Peyer's patch (tissue), 4 donors: ENCODE measurements around the gene CEP85.

Source experiments
- POLR2A ChIP-seq, 2 donors: fragments of 450-650 bp; IDR thresholded peaks; one replicate each; pipeline ENCODE4 v1.5.1; 2017; ENCODE audit warnings: antibody characterized with exemption in 2 of 2, mild to moderate bottlenecking in 2 of 2, moderate library complexity in 2 of 2
- TF ChIP-seq, protein P1 (sequence below), 6 experiments: fragments of 450-650 bp in 4 of 6; fragments of 200-600 bp in 2 of 6; sonication (generic) in 1 of 6; IDR thresholded peaks; one replicate each; pipeline ENCODE4 v1.5.1; 2017 to 2019; ENCODE audit warnings: antibody characterized with exemption in 6 of 6, mild to moderate bottlenecking in 3 of 6, moderate library complexity in 1 of 6

DNA sequence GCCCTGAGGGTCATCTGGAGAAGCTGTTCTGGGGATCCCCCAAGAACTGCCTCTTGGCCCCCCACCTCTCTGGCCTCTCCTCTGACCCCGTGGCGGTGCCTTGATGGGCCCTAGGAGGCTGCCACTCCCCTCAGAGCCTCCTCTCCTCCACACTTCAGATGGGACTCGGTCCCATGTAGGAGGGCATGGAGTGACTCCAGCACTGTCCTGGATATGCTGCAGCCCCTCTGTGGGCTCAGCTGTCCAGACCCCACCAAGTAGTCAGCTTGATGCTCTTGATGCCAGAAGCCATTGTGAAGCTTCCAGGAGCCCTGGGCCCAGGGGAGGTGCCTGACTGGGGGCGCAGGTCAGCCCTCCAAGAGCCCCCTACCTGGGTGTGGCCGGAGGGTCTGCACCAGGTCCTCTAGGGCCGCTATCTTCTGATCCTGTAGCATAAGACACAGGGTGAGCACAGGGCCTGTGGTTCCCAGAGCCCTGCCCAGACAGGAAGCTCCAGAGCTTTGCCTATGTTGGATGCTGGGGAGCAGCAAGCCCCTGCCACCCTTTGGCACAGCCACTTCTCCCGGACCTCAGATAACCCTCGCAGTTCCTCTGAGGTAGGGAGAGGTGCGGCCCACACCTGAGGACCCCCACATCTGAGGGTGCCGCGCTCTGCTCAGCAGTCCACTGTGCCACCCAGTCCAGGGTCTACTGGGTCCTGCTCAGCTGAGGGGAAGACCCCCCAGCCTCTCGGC is 63.2 kb downstream of the CEP85 start:
- TF ChIP-seq POLR2A (IDR thresholded peaks at IDR 0.05): no peak
- TF ChIP-seq, protein P1, sequence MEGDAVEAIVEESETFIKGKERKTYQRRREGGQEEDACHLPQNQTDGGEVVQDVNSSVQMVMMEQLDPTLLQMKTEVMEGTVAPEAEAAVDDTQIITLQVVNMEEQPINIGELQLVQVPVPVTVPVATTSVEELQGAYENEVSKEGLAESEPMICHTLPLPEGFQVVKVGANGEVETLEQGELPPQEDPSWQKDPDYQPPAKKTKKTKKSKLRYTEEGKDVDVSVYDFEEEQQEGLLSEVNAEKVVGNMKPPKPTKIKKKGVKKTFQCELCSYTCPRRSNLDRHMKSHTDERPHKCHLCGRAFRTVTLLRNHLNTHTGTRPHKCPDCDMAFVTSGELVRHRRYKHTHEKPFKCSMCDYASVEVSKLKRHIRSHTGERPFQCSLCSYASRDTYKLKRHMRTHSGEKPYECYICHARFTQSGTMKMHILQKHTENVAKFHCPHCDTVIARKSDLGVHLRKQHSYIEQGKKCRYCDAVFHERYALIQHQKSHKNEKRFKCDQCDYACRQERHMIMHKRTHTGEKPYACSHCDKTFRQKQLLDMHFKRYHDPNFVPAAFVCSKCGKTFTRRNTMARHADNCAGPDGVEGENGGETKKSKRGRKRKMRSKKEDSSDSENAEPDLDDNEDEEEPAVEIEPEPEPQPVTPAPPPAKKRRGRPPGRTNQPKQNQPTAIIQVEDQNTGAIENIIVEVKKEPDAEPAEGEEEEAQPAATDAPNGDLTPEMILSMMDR (IDR thresholded peaks at IDR 0.05): no peak
